Neural cell (in vitro differentiated cells): ENCODE results near the gene SPAG7. TPM values are rescaled to one million over a fixed set of nuclear protein-coding genes. Genes with fewer than 3 reads are reported as not detected.

Experiments
- H2AFZ ChIP-seq: fragments of 200-600, 300-800 bp; sonication (generic), shearing (Covaris generic); 2 replicates; pipeline ENCODE4 v1.6.0; 2014; ENCODE audit warnings: low read depth, mild to moderate bottlenecking, antibody characterized with exemption, low read length, moderate library complexity
- H3F3A ChIP-seq: fragments of 200-600 bp; shearing (Covaris generic); 2 replicates; pipeline ENCODE4 v1.6.1; 2016; ENCODE audit warnings: mild to moderate bottlenecking, moderate library complexity, mixed read lengths, antibody characterized with exemption, low read length; ENCODE audit not compliant: insufficient read depth, poor library complexity, severe bottlenecking
- H3K27ac ChIP-seq: fragments of 200-600, 300-800 bp; sonication (generic), shearing (Covaris generic); 2 replicates; pipeline ENCODE4 v1.5.1; 2014; ENCODE audit warnings: mild to moderate bottlenecking, low read length, moderate library complexity
- H3K27me3 ChIP-seq: fragments of 300-800, 200-600 bp; sonication (generic), shearing (Covaris generic); 2 replicates; pipeline ENCODE4 v1.6.0; 2014; ENCODE audit warnings: mild to moderate bottlenecking, low read depth, low read length, moderate library complexity; ENCODE audit not compliant: insufficient read depth
- H3K36me3 ChIP-seq: fragments of 300-800, 200-600 bp; sonication (generic), shearing (Covaris generic); 2 replicates; pipeline ENCODE4 v1.5.1; 2014; ENCODE audit warnings: mild to moderate bottlenecking, antibody characterized with exemption, low read length, moderate library complexity; ENCODE audit not compliant: insufficient read depth
- H3K4me2 ChIP-seq: fragments of 300-800, 200-600 bp; sonication (generic), shearing (Covaris generic); 2 replicates; pipeline ENCODE4 v1.6.0; 2014; ENCODE audit warnings: mild to moderate bottlenecking, low read length
- H3K4me3 ChIP-seq: fragments of 300-800, 200-600 bp; sonication (generic), shearing (Covaris generic); 2 replicates; pipeline ENCODE4 v1.5.1; 2014; ENCODE audit warnings: mild to moderate bottlenecking, low read length, moderate library complexity
- H3K79me2 ChIP-seq: fragments of 200-600 bp; shearing (Covaris generic); replicated peaks from 2 replicates; pipeline ENCODE4 v1.6.0; 2014; ENCODE audit warnings: mild to moderate bottlenecking, low read length, moderate library complexity; ENCODE audit not compliant: insufficient read depth
- H3K9ac ChIP-seq: fragments of 300-800, 200-600 bp; sonication (generic), shearing (Covaris generic); 2 replicates; pipeline ENCODE4 v1.6.1; 2016; ENCODE audit warnings: mild to moderate bottlenecking, low read length, mixed read lengths
- H3K9me2 ChIP-seq: fragments of 200-600 bp; shearing (Covaris generic); 2 replicates; pipeline ENCODE4 v1.6.1; 2016; ENCODE audit warnings: mild to moderate bottlenecking, low read length, mixed read lengths; ENCODE audit not compliant: insufficient read depth
- H3K9me3 ChIP-seq: fragments of 200-600, 300-800 bp; sonication (generic), shearing (Covaris generic); 2 replicates; pipeline ENCODE4 v1.6.1; 2016; ENCODE audit warnings: mild to moderate bottlenecking, mixed run types, low read length, moderate library complexity, mixed read lengths
- H4K20me1 ChIP-seq: fragments of 200-600 bp; shearing (Covaris generic); 2 replicates; pipeline ENCODE4 v1.6.1; 2016; ENCODE audit warnings: mild to moderate bottlenecking, mixed run types; ENCODE audit not compliant: insufficient read depth
- EP300 ChIP-seq: fragments of 450-650 bp; conservative IDR thresholded peaks from 2 replicates; pipeline ENCODE4 v1.6.1; 2014; ENCODE audit warnings: antibody characterized with exemption, mild to moderate bottlenecking, moderate library complexity; ENCODE audit not compliant: poor library complexity, severe bottlenecking
- EZH2 ChIP-seq: fragments of 200-600, 300-800 bp; shearing (Covaris generic), sonication (generic); IDR thresholded peaks from 2 replicates; pipeline ENCODE4 v1.6.1; 2014; ENCODE audit warnings: antibody characterized with exemption, low read length, borderline replicate concordance, mild to moderate bottlenecking; ENCODE audit not compliant: insufficient read depth, poor library complexity, severe bottlenecking
- MXI1 ChIP-seq: fragments of 450-650 bp; conservative IDR thresholded peaks from 2 replicates; pipeline ENCODE4 v1.6.1; 2014; ENCODE audit warnings: antibody characterized with exemption, mild to moderate bottlenecking; ENCODE audit not compliant: poor library complexity, severe bottlenecking
- POLR2AphosphoS5 ChIP-seq: IDR thresholded peaks from 2 replicates; pipeline ENCODE4 v1.6.1; 2012
- RAD21 ChIP-seq: fragments of 450-650 bp; conservative IDR thresholded peaks from 2 replicates; pipeline ENCODE4 v1.6.1; 2014; ENCODE audit warnings: antibody characterized with exemption, mild to moderate bottlenecking, moderate library complexity
- REST ChIP-seq: IDR thresholded peaks from 2 replicates; pipeline ENCODE4 v1.6.1; 2012; ENCODE audit warnings: borderline replicate concordance
- SMC3 ChIP-seq: fragments of 450-650 bp; conservative IDR thresholded peaks from 2 replicates; pipeline ENCODE4 v1.6.1; 2014; ENCODE audit warnings: antibody characterized with exemption, mild to moderate bottlenecking, moderate library complexity; ENCODE audit not compliant: poor library complexity
- TAF1 ChIP-seq: IDR thresholded peaks from 2 replicates; pipeline ENCODE4 v1.6.1; 2012; ENCODE audit warnings: low read depth
- polyA plus RNA-seq: library from polyadenylated mRNA; depleted of rRNA; stranded (reverse); fragments of >200 nt; gene quantifications from 2 replicates; pipeline ENCODE4 v1.2.3, GENCODE V29; 2014
- TF ChIP-seq, protein P1 (sequence below): fragments of 450-650 bp; IDR thresholded peaks from 2 replicates; pipeline ENCODE4 v1.5.1; 2014; ENCODE audit warnings: antibody characterized with exemption, mild to moderate bottlenecking, moderate library complexity; ENCODE audit not compliant: poor library complexity, severe bottlenecking

Gene SPAG7
- polyA plus RNA-seq, 1 donor from 2014 or later, result 66.4 TPM

GRCh38 chr17:4969047-4969550, 1.5 kb upstream of the SPAG7 start:
- Histone ChIP-seq H3F3A (peaks cover 9% of the 10 kb centered on the region), H3K36me3 (no peaks in the 10 kb centered on the region), H3K27me3 (no peaks in the 10 kb centered on the region), H3K4me2 (peak overlapping the region; percentile 86), H3K9me3 (no peaks in the 10 kb centered on the region), H3K27ac (peak overlapping the region; percentile 97), H2AFZ (no peak overlapping the region), H3K4me3 (peak overlapping the region; percentile 71), H3K9ac (peak overlapping the region; percentile 89), H3K9me2 (no peaks in the 10 kb centered on the region), H4K20me1 (no peaks in the 10 kb centered on the region), H3K79me2 (no peaks in the 10 kb centered on the region)
- TF ChIP-seq POLR2AphosphoS5 (no peak), EP300 (no peak), SMC3 (no peak), MXI1 (no peak), REST (no peak), TAF1 (no peak), RAD21 (no peak), EZH2 (no peak)
- TF ChIP-seq, protein P1, sequence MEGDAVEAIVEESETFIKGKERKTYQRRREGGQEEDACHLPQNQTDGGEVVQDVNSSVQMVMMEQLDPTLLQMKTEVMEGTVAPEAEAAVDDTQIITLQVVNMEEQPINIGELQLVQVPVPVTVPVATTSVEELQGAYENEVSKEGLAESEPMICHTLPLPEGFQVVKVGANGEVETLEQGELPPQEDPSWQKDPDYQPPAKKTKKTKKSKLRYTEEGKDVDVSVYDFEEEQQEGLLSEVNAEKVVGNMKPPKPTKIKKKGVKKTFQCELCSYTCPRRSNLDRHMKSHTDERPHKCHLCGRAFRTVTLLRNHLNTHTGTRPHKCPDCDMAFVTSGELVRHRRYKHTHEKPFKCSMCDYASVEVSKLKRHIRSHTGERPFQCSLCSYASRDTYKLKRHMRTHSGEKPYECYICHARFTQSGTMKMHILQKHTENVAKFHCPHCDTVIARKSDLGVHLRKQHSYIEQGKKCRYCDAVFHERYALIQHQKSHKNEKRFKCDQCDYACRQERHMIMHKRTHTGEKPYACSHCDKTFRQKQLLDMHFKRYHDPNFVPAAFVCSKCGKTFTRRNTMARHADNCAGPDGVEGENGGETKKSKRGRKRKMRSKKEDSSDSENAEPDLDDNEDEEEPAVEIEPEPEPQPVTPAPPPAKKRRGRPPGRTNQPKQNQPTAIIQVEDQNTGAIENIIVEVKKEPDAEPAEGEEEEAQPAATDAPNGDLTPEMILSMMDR, result no peak

DNA sequence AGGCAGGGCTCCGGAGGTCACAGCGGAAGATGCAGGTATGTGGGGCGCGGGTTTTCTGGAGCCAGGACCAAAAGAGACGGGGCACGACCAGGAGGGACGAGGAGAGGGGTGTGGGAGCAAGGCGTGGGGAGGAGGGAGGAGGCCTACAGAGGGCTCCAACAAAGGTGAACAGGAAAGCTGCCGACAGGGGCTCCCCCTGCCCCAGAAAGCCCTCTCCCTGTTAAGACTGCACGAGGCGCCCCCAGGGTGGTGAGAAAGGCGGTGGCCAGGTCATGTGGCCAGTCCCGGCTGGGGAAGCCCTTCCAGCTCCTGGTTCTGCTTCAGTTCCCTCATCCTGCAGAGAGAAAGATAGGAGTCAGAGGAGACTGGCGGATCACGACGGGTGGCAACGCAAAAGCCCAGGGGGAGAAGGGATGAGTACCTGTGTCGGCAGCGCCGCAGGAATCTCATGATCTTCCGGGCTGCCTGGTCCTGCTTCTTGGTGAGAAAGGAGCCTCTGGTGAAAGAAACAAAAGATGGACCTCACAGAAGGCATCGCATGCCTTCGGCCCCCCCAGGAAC, 949 bp upstream of the SPAG7 start:
- H3K27ac ChIP-seq, result peak overlapping the region; percentile 97
- no peaks in the 10 kb centered on the region for H3K9me3 ChIP-seq
- no peaks in the 10 kb centered on the region for H3K27me3 ChIP-seq
- H3K9ac ChIP-seq, result peak overlapping the region; percentile 89
- no peaks in the 10 kb centered on the region for H3K9me2 ChIP-seq
- peak overlapping the region; percentile 71 for H3K4me3 ChIP-seq
- TF ChIP-seq RAD21 (no peak), REST (no peak), MXI1 (no peak), EZH2 (no peak), EP300 (no peak), POLR2AphosphoS5 (no peak), TAF1 (no peak), SMC3 (no peak)
- TF ChIP-seq, protein P1, result no peak
- H4K20me1 ChIP-seq, result no peaks in the 10 kb centered on the region
- H2AFZ ChIP-seq, result peak overlapping the region; percentile 65
- H3K79me2 ChIP-seq, result no peaks in the 10 kb centered on the region
- peaks cover 9% of the 10 kb centered on the region for H3F3A ChIP-seq
- H3K36me3 ChIP-seq, result no peaks in the 10 kb centered on the region
- H3K4me2 ChIP-seq, result peak overlapping the region; percentile 86
